NCI-H1694 treated with DMSO at 0.1 percent for 48 hours (cell line): ENCODE results near the gene ZNF253.
"Not testable (repeated sequence)": the region's sequence is repeated elsewhere in the genome, so short reads cannot be mapped to it uniquely, and the experiment has no call there.

ENCODE experiments used
- DNase-seq: peaks from one replicate; lab custom pipeline; 2025; lab: John Stamatoyannopoulos, UW

Gene ZNF253

DNA sequence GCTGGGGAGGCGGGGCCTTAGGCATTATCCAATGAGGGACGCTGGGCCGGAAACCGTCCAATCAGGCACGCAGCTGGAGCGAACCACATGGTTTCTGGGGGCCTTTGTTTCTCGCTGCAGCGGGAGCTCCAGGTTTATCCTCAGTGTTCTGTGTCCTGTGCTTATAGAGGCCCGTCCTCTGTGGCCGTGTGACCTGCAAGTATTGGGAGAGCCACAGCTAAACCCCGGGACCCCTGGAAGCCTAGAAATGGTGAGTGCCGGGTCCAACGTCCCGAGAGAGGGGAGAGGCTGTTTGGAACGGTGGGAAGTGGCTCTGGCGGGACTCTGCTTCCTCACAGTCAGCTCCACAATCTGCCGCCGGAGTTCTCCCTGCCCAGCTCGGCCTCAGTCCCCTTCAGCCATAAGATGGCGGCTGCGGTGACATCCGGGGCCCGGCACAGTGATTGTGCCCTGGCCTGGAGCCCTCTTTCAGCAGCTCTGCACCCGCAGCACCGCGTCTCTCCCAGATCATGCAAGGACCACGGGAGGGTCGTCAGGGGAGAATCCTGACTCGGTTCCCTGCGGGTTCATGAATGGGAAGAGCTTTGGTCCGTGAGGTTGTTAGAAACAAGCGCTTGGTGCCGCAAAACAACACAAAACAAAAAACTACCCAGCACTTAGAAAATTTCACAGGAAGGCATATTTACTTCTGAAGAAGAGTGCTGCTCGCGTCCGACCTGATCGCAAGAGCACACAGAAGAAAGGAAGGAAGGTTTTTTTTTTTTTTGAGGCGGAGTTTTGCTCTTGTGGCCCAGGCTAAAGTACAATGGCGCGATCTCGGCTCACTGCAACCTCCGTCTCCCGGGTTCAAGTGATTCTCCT lies at the start of gene ZNF253:
ZNF253 (plus strand) TSS at position 133 of the 861 bp plus-strand sequence; CDS start at position 248, 115 bp downstream.
- DNase-seq: peak; percentile 82

DNA sequence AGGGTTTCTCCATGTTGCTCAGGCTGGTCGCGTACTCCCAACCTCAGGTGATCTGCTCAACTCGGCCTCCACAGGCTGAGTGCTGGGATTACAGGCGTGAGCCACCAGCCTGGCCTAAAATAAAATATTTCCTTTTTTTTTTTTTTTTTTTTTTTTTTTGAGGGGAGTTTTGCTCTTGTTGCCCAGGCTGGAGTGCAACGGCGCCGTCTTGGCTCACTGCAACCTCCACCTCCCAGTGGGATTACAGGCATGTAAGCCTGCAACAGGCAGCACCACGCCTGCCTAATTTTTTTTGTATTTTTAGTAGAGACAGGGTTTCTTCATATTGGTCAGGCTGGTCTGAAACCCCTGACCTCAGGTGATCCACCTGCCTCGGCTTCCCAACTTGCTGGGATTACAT lies 49.0 kb upstream of the ZNF253 start:
- no peak for DNase-seq

DNA sequence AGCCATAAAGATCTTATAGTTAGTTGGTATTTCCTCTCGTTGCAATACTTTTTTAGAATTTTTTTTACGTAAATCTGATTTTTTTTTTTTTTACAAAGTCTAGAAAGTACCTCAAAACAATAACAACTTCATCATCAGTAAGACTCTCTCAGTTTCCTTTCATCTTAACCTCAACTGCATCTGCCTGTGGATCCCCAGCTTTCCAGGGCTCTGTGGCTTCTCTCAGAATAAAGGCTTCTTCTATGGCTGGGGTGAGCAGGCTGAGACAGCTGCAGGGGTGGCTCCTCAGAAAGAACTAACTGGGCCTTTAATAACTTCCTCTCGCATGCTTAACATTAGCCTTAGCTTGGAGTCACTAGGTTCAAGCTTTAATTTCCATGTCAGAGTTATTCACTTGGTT lies 48.3 kb upstream of the ZNF253 start:
- no peak for DNase-seq

DNA sequence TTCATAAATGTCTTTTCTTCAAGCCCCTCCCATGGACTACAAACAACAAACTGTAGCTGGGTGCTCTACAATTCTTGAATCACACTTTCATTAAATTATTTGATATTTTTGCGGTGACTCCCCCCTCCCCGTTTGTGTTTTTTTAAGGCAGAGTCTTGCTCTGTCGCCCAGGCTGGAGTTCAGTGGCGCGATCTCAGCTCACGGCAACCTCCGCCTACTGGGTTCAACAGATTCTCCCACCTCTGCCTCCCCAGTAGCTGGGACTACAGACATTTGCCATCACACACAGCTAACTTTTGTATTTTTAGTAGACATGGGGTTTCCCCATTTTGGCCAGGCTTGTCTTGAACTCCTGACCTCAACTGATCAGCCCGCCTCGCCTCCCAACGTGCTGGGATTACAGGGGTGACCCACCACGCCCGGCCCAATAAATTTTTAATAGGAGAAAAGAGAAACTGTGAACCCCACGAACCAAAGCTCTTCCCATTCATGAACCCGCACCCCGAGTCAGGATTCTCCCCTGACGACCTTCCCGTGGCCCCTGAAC lies 44.8 kb upstream of the ZNF253 start:
- no peak for DNase-seq

DNA sequence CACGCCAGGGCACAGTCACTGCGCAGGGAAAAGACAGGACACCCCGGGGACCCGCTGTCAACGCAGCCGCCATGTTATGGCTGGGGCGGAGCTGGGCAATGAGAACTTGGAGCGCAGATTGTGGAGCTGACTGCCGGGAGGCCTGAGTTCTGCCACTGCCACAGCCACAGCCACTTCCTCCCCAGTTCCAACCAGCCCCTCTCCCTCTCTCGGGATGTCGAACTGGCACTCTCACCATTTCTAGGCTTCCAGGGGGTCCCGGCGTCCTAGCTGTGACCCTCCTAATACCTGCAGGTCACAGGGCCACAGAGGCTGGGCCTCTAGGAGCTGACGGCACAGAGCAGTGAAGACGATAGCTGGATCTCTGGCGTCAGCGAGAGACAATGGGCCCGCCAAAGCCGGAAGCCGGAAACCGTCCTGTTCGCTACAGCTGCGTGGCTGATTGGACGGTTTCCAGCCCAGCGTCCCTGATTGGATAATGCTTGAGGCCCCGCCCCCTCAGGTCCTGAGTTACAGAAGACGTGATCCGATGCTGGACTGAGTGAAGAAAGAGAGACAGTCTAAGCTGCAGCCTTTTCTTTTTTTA lies 44.2 kb upstream of the ZNF253 start, which contains the start of gene ZNF506:
ZNF506 (minus strand) TSS at position 385 of the 586 bp plus-strand sequence; CDS start at position 238, 147 bp downstream.
- peak; percentile 82 for DNase-seq

DNA sequence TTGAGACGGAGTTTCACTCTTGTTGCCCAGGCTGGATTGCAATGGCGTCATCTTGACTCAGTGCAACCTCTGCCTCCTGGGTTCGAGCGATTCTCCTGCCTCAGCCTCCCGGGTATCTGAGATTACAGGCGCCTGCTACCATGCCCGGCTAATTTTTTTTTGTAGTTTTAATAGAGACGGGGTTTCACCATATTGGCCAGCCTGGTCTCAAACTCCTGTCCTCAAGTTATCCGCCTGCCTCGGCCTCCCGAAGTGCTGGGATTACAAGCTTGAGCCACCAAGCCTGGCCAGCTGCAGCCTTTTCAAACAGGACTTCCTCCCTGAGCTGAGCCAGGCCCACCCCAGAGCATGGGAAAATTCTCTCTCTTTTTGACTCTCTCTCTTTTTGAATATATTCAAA lies 43.7 kb upstream of the ZNF253 start:
- DNase-seq: not testable (repeated sequence)

DNA sequence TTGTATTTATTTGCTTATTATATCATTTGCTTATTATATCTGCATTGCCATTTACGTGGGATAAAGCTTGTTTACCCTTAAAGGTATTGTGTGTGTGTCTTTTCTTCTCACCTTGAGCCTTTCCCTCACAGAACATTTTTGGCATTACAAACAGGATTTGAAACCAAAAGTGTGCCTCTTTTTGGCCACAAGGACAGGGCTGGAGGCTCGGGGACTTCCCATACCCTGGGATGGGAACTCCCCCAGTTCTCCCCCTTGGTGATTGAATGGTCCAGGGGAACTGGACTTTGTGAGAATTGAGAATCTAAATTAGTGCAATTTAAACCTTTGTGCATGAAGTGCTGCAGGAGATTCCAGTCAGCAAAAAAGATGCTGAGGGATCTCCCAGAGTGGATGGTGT lies 41.8 kb upstream of the ZNF253 start:
- DNase-seq: no peak

DNA sequence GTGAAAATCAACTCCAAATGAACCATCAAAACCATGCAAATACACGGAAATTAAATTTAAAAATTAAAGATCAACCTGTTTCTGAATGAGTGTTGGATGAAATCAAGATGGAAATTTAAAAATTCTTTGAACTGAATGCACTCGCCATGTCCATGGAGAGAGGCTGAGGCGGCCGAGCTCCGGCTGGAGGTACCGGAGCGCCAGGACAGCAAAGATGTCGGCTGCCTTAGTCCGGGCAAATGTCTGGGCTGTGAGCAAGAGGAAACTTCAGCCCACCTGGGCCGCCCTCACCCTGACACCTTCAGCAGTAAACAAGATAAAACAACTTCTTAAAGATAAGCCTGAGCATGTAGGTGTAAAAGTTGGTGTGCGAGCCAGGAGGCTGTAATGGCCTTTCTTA lies 38.8 kb upstream of the ZNF253 start:
- DNase-seq: no peak

DNA sequence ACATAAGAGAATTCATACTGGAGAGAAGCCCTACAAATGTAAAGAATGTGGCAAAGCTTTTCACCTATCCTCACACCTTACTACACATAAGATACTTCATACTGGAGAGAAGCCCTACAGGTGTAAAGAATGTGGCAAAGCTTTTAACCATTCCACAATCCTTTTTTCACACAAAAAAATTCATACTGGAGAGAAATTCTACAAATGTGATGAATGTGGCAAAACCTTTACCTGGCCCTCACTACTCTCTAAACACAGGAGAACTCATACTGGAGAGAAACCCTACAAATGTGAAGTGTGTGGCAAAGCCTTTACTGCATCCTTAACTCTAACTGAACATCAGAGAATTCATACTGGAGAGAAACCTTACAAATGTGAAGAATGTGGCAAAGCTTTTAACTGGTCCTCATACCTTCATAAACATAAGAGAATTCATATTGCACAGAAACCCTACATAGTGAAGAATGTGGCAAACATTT lies 30.1 kb upstream of the ZNF253 start:
- no peak for DNase-seq

DNA sequence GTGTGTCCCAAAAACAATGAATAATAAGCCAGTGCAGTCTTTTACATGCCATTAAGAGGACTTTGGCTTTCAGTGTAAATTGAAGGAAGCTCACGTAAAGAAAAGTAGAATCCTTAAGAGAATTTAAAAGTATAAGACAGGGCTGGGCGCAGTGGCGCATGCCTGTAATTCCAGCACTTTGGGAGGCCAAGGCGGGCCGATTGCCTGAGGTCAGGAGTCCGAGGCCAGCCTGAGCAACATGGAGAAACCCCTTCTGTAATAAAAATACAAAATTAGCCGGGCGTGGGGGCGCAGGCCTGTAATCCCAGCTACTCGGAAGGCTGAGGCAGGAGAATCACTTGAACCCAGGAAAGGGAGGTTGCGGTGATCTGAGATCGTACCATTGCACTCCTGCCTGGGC lies 17.9 kb upstream of the ZNF253 start:
- no peak for DNase-seq

DNA sequence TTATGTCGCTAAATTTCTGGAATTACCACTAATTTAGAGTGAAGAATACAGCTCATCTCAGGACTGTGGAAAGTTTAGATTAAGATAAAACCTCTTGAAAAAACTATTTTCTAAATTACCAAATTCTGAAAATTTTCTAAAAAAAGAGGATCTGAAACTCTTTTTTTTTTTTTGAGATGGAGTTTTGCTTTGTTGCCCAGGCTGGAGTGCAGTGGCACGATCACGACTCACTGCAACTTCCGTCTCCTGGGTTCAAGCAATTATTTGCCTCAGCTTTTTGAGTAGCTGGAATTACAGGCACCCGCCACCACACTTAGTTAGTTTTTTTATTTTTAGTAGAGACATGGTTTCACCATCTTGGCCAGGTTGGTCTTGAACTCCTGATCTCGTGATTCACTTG lies 16.6 kb upstream of the ZNF253 start:
- no peak for DNase-seq

DNA sequence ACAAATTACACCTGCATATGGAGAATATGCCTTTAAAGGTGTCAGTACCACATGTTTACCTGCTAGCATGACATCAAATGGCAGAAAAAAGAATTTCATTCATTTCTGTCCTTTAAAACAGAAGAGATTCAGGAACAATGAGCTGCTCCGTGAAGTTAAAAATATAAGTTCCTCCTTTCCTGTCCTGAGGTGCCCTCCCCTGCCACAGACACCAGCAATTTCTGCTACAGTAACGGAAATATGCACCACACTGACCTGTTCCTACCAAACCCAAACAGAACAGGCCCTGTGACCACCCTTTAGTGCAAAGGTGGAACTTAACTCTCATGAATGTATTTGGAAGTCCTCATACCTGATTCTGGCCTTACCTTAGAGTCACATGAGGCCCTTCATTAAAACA lies 13.9 kb upstream of the ZNF253 start:
- DNase-seq: not testable (repeated sequence)

DNA sequence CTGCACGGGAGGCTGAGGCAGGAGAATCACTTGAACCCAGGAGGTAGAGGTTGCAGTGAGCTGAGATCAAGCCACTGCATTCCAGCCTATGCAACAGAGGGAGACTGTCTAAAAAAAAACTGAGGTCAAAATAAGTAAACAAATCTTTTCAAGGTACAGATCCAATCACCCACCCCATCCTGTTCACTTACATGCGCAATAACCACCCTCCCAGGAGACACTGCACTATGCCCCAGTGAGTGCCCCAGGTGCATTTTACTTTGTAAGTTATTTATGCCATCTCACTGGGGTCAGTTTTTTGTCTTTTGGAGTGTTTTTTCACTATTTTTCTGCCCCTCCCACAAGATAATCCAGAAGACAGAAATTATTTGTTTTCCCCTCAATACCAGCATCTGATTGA lies 6.9 kb upstream of the ZNF253 start:
- no peak for DNase-seq

DNA sequence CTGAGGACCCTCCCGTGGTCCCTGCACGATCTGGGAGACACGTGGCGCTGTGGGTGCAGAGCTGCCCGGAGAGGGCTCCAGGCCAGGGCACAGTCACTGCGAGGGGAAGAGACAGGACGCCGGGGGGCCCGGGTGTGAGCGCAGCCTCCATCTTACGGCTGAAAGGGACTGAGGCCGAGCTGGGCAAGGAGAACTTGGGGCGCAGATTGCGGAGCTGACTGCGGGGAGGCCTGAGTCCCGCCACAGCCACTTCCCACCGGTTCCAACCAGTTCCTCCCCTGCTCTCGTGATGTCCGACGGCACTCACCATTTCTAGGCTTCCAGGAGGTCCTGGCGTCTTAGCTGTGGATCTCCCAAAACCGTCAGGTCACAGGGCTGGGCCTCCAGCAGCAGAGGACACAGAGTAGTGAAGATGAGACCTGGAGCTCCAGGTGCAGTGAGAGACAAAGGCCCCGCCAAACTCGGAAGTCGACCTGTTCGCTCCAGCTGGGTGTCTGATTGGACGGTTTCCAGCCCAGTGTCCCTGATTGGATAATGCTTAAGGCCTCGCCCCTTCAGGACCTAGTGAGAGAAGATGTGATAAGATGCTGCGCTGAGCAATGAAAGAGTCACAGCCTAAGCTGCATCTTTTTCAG lies 4.8 kb upstream of the ZNF253 start:
- no peak for DNase-seq

DNA sequence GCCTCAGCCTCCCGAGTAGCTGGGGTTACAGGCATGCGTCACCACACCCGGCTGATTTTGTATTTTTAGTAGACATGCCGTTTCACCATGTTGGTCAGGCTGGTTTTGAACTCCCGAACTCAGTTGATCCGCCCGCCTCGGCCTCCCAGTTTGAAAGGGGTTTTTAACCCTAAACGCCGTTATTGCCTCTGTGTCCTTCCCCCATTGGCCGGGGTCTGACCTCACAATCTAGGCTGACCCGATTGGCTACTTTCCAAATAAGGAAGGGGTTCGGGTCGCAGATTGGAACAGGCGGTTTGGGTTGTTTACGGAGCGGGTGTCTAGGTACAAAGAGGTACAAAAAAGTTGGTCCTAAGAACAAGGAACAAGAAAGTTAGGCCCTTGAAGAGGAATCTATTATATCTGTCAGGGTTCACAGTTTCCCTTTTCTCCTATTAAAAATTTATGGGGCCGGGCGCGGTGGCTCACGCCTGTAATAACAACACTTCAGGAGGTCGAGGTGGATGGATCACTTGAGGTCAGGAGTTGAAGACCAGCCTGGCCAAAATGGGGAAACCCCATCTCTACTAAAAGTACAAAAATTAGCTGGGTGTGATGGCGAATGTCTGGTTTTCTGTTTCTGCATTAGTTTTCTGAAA lies 1.0 kb downstream of the ZNF253 start:
- DNase-seq: no peak

DNA sequence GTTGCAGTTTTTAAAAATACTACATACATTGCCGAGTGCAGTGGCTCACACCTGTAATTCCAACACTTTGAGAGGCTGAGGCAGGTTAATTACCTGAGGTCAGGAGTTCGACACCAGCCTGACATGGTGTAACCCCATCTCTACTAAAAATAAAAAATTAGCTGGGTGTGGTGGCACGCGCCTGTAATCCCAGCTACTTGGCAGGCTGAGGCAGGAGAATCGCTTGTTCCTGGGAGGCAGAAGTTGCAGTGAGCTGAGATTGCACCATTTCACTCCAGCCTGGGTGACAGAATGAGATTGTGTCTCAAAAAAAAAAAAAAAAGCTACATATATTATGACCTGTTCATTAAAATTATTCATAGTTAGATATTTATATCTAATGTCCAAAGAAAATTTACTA lies 4.4 kb downstream of the ZNF253 start:
- not testable (repeated sequence) for DNase-seq

DNA sequence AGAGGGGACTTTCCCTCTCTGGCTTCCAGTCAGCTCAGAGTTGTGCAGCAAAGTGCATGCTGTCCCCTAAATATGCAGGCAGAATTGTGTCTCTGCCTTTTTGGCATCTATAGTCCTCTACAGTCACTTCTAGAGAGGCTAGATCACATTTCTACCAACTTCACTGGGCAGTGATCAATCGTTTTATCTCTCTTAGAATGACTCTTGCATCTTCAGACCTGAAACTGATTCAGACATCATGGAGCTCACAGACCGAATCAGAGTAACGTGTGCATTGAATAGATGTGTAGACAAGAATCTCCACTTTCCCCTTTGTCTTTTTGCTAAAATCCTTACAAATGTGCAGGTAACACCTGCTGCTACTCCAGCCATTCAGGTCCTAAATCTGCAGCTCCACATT lies 6.2 kb downstream of the ZNF253 start:
- no peak for DNase-seq

DNA sequence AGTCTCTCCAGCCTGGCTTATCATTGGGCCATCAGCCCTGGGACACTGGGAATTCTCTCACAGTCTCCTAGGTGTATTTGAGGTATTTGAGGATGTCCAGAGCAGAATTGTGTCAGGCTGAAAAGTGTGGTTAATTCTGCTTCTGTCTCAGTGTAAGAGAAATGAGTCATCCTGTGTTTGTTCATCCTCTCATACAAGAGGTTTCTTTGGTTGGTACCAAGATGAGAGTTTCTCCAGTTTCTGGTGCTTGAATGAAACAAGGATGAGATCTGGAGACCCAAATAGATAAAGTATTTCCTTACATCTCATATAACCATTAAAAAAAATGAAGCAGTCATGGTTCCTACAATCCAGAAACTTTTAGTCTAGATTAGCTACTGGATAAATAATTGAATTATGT lies 7.7 kb downstream of the ZNF253 start:
- DNase-seq: no peak

DNA sequence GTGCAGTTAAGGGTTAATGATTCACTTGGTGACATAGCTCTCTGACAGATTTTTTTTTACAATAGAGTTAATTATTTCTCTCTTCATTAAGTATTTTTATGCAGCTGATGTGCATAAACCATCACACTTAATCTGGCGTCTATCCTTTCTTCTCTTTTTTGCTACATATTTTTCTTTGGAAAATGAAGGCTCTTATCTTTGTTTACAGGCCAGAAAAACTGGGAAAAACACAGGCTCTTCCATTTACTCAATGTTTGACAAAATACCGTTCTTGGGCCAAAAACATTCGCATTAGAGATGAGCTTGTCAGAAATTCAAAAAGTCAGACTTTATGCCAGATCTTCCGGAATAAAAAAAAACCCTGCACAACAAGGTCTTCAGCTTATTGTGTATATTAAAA lies 12.0 kb downstream of the ZNF253 start:
- DNase-seq: no peak

DNA sequence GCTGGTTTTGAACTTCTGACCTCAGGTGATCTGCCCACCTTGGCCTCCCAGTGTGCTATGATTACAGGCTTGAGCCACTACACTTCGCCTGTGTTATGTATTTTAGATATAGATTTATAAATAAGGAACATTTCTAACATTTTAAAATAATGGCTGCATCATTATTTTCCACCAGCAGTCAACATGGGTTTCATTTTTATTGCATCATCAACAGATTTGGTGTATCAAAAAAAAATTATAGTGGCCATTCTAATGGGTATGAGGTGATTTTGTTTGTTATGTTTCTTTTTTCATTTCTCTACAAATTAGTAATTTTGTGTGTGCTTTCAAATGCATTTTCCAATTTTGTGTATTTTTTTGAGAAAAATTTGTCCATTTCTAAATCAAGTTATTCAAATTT lies 18.9 kb downstream of the ZNF253 start:
- DNase-seq: no peak

DNA sequence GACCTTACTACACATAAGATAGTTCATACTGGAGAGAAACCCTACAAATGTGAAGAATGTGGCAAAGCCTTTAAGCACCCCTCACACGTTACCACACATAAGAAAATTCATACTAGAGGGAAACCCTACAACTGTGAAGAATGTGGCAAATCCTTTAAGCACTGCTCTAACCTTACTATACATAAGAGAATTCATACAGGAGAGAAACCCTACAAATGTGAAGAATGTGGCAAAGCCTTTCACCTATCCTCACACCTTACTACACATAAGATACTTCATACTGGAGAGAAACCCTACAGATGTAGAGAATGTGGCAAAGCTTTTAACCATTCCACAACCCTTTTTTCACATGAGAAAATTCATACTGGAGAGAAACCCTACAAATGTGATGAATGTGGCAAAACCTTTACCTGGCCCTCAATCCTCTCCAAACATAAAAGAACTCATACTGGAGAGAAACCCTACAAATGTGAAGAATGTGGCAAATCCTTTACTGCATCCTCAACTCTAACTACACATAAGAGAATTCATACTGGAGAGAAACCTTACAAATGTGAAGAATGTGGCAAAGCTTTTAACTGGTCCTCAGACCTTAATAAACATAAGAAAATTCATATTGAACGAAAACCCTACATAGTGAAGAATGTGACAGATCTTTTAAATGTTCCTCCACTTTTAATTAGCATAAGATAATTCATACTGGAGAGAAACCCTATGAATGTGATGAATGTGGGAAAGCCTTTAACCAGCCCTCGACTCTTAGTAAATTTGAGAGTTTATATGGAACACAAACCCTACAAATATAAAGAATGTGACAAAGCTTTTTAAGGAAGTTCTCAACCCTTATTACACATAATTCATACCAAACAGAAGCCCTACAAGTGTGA lies 26.6 kb downstream of the ZNF253 start:
- DNase-seq: not testable (repeated sequence)
